Measurements from ENCODE around the gene WDFY2.

WDFY2 gene

GRCh38 chr13:51636349-51636890 is 52.2 kb downstream of the WDFY2 start:
- H3K4me1 ChIP-seq (ENCODE audit: insufficient read depth, low read length, poor library complexity, severe bottlenecking): peaks cover 6% of the 10 kb centered on the region
- no peaks in the 10 kb centered on the region for H3K36me3 ChIP-seq (ENCODE audit: insufficient read depth, low read length)
- no peaks in the 10 kb centered on the region for H3K9me3 ChIP-seq (ENCODE audit: insufficient read depth, low read depth, low read length)
- peaks cover 48% of the 10 kb centered on the region for H3K79me2 ChIP-seq (ENCODE audit: insufficient read depth, low read length)
- H3K4me2 ChIP-seq (ENCODE audit: low read depth, low read length, poor library complexity, severe bottlenecking): no peak overlapping the region
- peaks cover 5% of the 10 kb centered on the region for H4K20me1 ChIP-seq (ENCODE audit: insufficient read depth, low read length, poor library complexity, severe bottlenecking)
- H3K9ac ChIP-seq (ENCODE audit: low read depth, low read length, poor library complexity, severe bottlenecking): no peak overlapping the region
- H3K9me2 ChIP-seq (replicated peaks; ENCODE audit: low read depth, low read length): no peaks in the 10 kb centered on the region
- no peak overlapping the region for H2AFZ ChIP-seq (ENCODE audit: low read length)
- H3K4me3 ChIP-seq (ENCODE audit: low read length, poor library complexity, severe bottlenecking): no peak overlapping the region
- no peaks in the 10 kb centered on the region for H3F3A ChIP-seq (ENCODE audit: low read depth)
- no peaks in the 10 kb centered on the region for H3K27me3 ChIP-seq (ENCODE audit: insufficient read depth, low read length, poor library complexity, severe bottlenecking)
- no peak for TF ChIP-seq EZH2phosphoT487 (IDR thresholded peaks at IDR 0.05; ENCODE audit: borderline replicate concordance)
- TF ChIP-seq CTCF (conservative IDR thresholded peaks at IDR 0.05; ENCODE audit: low read length): no peak

GRCh38 chr13:51637852-51638215 is 53.6 kb downstream of the WDFY2 start:
- no peak overlapping the region for H3K9ac ChIP-seq (ENCODE audit: low read depth, low read length, poor library complexity, severe bottlenecking)

GRCh38 chr13:51638216-51638871 is 54.1 kb downstream of the WDFY2 start:
- Histone ChIP-seq H3K9me2 (replicated peaks; ENCODE audit: low read depth, low read length) (no peaks in the 10 kb centered on the region), H3K79me2 (ENCODE audit: insufficient read depth, low read length) (peaks cover 38% of the 10 kb centered on the region), H3K9me3 (ENCODE audit: insufficient read depth, low read depth, low read length) (no peaks in the 10 kb centered on the region), H4K20me1 (ENCODE audit: insufficient read depth, low read length, poor library complexity, severe bottlenecking) (peaks cover 5% of the 10 kb centered on the region), H2AFZ (ENCODE audit: low read length) (no peak overlapping the region), H3F3A (ENCODE audit: low read depth) (no peaks in the 10 kb centered on the region), H3K9ac (ENCODE audit: low read depth, low read length, poor library complexity, severe bottlenecking) (no peak overlapping the region), H3K4me3 (ENCODE audit: low read length, poor library complexity, severe bottlenecking) (no peak overlapping the region), H3K4me1 (ENCODE audit: insufficient read depth, low read length, poor library complexity, severe bottlenecking) (peaks cover 7% of the 10 kb centered on the region), H3K36me3 (ENCODE audit: insufficient read depth, low read length) (no peaks in the 10 kb centered on the region), H3K27me3 (ENCODE audit: insufficient read depth, low read length, poor library complexity, severe bottlenecking) (no peaks in the 10 kb centered on the region), H3K4me2 (ENCODE audit: low read depth, low read length, poor library complexity, severe bottlenecking) (no peak overlapping the region)
- TF ChIP-seq EZH2phosphoT487 (IDR thresholded peaks at IDR 0.05; ENCODE audit: borderline replicate concordance): no peak
- no peak for TF ChIP-seq CTCF (conservative IDR thresholded peaks at IDR 0.05; ENCODE audit: low read length)

More at GRCh38 chr13:51637852-51638215, 53.6 kb downstream of the WDFY2 start:
- H3K36me3 ChIP-seq (ENCODE audit: insufficient read depth, low read length): no peaks in the 10 kb centered on the region
- H3F3A ChIP-seq (ENCODE audit: low read depth): no peaks in the 10 kb centered on the region
- TF ChIP-seq CTCF (conservative IDR thresholded peaks at IDR 0.05; ENCODE audit: low read length) (no peak), EZH2phosphoT487 (IDR thresholded peaks at IDR 0.05; ENCODE audit: borderline replicate concordance) (no peak)
- no peak overlapping the region for H3K4me3 ChIP-seq (ENCODE audit: low read length, poor library complexity, severe bottlenecking)
- H2AFZ ChIP-seq (ENCODE audit: low read length): no peak overlapping the region
- no peaks in the 10 kb centered on the region for H3K9me3 ChIP-seq (ENCODE audit: insufficient read depth, low read depth, low read length)
- no peak overlapping the region for H3K4me2 ChIP-seq (ENCODE audit: low read depth, low read length, poor library complexity, severe bottlenecking)
- peaks cover 6% of the 10 kb centered on the region for H3K4me1 ChIP-seq (ENCODE audit: insufficient read depth, low read length, poor library complexity, severe bottlenecking)
- peaks cover 5% of the 10 kb centered on the region for H4K20me1 ChIP-seq (ENCODE audit: insufficient read depth, low read length, poor library complexity, severe bottlenecking)
- no peaks in the 10 kb centered on the region for H3K9me2 ChIP-seq (replicated peaks; ENCODE audit: low read depth, low read length)
- H3K27me3 ChIP-seq (ENCODE audit: insufficient read depth, low read length, poor library complexity, severe bottlenecking): no peaks in the 10 kb centered on the region
- peaks cover 40% of the 10 kb centered on the region for H3K79me2 ChIP-seq (ENCODE audit: insufficient read depth, low read length)
